Measurements from ENCODE around the gene SCN7A.

DNA sequence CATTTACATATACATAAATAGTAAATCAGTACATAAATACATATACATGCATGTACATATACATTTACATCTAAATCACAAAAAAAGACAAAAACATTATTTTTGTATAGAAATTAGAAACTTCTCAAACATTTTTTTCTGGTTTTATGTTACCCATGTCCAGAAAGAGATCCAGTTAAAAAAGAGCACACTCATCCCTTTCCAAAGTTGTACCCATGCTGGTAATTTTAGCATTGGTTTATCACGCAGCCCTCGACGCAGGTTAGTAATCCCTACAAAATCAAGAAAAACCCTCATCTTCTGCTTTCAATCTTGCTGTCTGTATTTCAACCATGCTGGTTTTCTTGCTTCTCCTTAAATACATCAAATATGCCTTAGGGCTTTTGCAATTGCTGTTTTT, 128.8 kb downstream of the SCN7A start:
- no peak for TF ChIP-seq POLR2A (IDR thresholded peaks at IDR 0.05; ENCODE audit: low read length)
- no peak for TF ChIP-seq GATA1 (IDR thresholded peaks at IDR 0.05; ENCODE audit: low read depth, low read length)
